Measurements from ENCODE around the gene SENP2. TPM values are rescaled to one million over a fixed set of nuclear protein-coding genes. Genes with fewer than 3 reads are reported as not detected.

SENP2 gene
- total and polyA plus RNA-seq, 4 donors, result 7.5 to 42.1 (median 20.4) TPM

DNA sequence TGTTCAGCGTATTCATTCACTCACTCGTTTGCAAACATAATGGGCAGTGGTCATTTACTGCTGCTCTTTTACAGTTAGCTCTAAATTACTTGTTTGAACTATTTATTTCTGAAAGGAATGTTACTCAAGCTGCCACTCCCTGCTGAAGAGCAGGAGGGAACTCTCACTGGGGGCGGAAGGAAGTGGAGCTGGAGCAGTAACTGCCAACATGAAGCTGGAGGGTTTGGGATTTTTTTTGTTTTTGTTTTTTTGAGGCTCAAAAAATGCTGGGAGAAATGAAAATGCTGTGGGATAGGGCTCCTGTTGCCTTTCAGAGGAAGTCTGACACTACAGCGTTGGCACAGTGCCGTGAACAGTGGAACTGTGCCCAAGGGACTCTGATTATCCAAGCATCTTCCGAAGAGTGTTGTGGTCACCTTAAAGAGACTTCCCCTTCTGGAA lies 44.1 kb downstream of the SENP2 start:
- DNase-seq (peak; percentile 59 to 74 (median 70)), ATAC-seq (ENCODE audit: insufficient read depth, low FRiP score) (peak; percentile 50)
- peak overlapping the region in 1 of 2 donors; percentile 84 for H3K27ac ChIP-seq (ENCODE audit: low read depth in 1 of 2, low read length in 1 of 2)
- TF ChIP-seq CTCF (IDR thresholded peaks at IDR 0.05; ENCODE audit: control extremely low read depth, extremely low read depth), result no peak
- no peaks in the 10 kb centered on the region for H3K27me3 ChIP-seq (ENCODE audit: control insufficient read depth in 3 of 3, insufficient read depth in 3 of 3, low read length in 2 of 3)
- peaks cover 0 to 17% (median 12%) of the 10 kb centered on the region in 4 donors for H3K36me3 ChIP-seq (ENCODE audit: control insufficient read depth in 4 of 4, insufficient read depth in 4 of 4, low read length in 4 of 4)
- H3K4me1 ChIP-seq (ENCODE audit: control insufficient read depth in 5 of 5, insufficient read depth in 5 of 5, low read length in 5 of 5), result peaks cover 4 to 21% (median 15%) of the 10 kb centered on the region in 5 donors
- H3K9me3 ChIP-seq (ENCODE audit: control insufficient read depth in 4 of 4, insufficient read depth in 3 of 4, low read length in 3 of 4), result no peaks in the 10 kb centered on the region
- H3K9ac ChIP-seq (ENCODE audit: insufficient read depth in 1 of 2, low read length in 2 of 2), result peak overlapping the region in 1 of 2 donors; percentile 28
- H3K4me3 ChIP-seq, result no peak overlapping the region
- 25 to 27% methylated on average over 6 of the region's 6 CpGs for WGBS, 2 donors

DNA sequence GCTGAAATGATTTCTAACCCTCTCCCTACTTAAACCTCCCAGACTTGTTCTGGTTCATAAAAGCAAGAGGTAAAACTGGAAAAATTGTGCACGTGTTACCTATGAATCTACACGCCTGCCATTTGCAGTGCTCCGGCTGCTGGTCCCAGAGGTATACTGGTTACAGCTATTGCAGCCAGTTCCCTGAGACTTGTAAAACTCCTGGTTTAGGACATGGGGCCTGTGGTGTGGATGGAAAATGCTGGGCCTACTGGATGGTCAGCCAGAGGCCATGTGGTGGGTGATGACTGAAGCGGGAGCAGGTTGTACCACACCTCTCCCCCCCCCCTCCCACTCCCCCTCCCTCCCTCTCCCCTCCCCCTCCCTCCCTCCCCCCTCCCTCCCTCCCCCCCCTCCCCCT lies 45.0 kb downstream of the SENP2 start:
- WGBS, 2 donors, result 76 to 86% methylated on average over 3 to 4 of the region's 4 CpGs

DNA sequence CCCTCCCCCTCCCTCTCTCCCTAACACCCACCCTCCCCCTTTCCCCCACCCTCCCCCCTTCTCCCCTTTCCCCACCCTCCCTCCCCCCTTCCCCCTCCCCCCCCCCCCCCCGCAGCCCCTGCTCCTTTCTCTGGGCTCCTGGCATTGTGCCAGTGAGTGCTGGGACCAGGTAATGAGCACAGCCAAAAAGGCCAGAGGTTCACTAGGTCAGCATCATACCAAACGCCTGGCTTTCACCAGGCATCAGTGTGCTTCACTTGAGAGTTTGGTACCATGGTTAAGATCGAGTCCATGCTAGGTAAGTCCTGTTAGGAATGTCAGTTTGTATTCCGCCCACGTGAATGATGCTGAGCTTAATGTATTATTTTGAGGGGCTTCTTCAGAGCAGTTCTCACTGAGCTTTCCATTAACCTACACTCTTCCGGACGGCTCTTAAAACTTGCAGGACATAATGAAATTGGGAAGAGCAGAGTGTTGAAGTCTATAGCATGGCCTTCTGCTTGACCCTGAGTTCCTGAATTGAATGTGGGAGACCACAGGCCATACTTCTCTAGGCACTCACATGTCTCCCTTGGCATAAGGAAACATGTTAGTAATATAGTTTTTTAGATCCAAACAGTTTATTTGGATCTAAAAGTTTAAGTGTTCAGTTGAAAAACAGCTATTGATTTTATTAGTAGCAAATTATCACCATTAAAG lies 45.6 kb downstream of the SENP2 start:
- Histone ChIP-seq H3K27me3 (ENCODE audit: control insufficient read depth in 3 of 3, insufficient read depth in 3 of 3, low read length in 2 of 3) (no peaks in the 10 kb centered on the region), H3K4me3 (no peak overlapping the region), H3K9me3 (ENCODE audit: control insufficient read depth in 4 of 4, insufficient read depth in 3 of 4, low read length in 3 of 4) (no peaks in the 10 kb centered on the region), H3K36me3 (ENCODE audit: control insufficient read depth in 4 of 4, insufficient read depth in 4 of 4, low read length in 4 of 4) (peaks cover 0 to 10% (median 5%) of the 10 kb centered on the region in 4 donors), H3K27ac (ENCODE audit: low read depth in 1 of 2, low read length in 1 of 2) (no peak overlapping the region), H3K9ac (ENCODE audit: insufficient read depth in 1 of 2, low read length in 2 of 2) (no peak overlapping the region), H3K4me1 (ENCODE audit: control insufficient read depth in 5 of 5, insufficient read depth in 5 of 5, low read length in 5 of 5) (peaks cover 4 to 21% (median 15%) of the 10 kb centered on the region in 5 donors)
- TF ChIP-seq CTCF (IDR thresholded peaks at IDR 0.05; ENCODE audit: control extremely low read depth, extremely low read depth), result no peak
- 91 to 96% methylated on average over 6 of the region's 7 CpGs for WGBS, 2 donors
- ATAC-seq (ENCODE audit: insufficient read depth, low FRiP score) (no peak), DNase-seq (no peak)

More for the DNA sequence above, 45.0 kb downstream of the SENP2 start:
- no peak for TF ChIP-seq CTCF (IDR thresholded peaks at IDR 0.05; ENCODE audit: control extremely low read depth, extremely low read depth)
- Histone ChIP-seq H3K9me3 (ENCODE audit: control insufficient read depth in 4 of 4, insufficient read depth in 3 of 4, low read length in 3 of 4) (no peaks in the 10 kb centered on the region), H3K36me3 (ENCODE audit: control insufficient read depth in 4 of 4, insufficient read depth in 4 of 4, low read length in 4 of 4) (peaks cover 0 to 10% (median 6%) of the 10 kb centered on the region in 4 donors), H3K4me1 (ENCODE audit: control insufficient read depth in 5 of 5, insufficient read depth in 5 of 5, low read length in 5 of 5) (peaks cover 4 to 21% (median 15%) of the 10 kb centered on the region in 5 donors), H3K27me3 (ENCODE audit: control insufficient read depth in 3 of 3, insufficient read depth in 3 of 3, low read length in 2 of 3) (no peaks in the 10 kb centered on the region), H3K27ac (ENCODE audit: low read depth in 1 of 2, low read length in 1 of 2) (peak overlapping the region in 1 of 2 donors; percentile 6), H3K9ac (ENCODE audit: insufficient read depth in 1 of 2, low read length in 2 of 2) (no peak overlapping the region), H3K4me3 (no peak overlapping the region)
- ATAC-seq (ENCODE audit: insufficient read depth, low FRiP score), result no peak
- DNase-seq, result no peak

All from lung (tissue), 12 donors.